Psoas muscle (tissue), 8 donors: ENCODE data around the gene VPS13D. TPM values are rescaled to one million over a fixed set of nuclear protein-coding genes. Genes with fewer than 3 reads are reported as not detected.

Experiments used
- ATAC-seq, 4 donors: fragments of 200-7000 bp; cut with Tn5 transposase; one replicate each; pipeline ENCODE4 v1.9.1; 2020; ENCODE audit warnings: moderate library complexity in 3 of 4, mild to moderate bottlenecking in 2 of 4
- DNase-seq, 2 donors: peaks; one replicate each; pipeline ENCODE4 v3.0.0-alpha.2; 2020
- H3K27ac ChIP-seq: fragments of 200-600 bp; one replicate; pipeline ENCODE4 v1.8.0; 2022
- H3K27me3 ChIP-seq, 3 donors: fragments of 200-600 bp in 1 of 3; one replicate each; pipeline versions ENCODE4 v1.6.1 to v1.8.0; 2013 to 2022; ENCODE audit warnings: low read length in 2 of 3, mild to moderate bottlenecking in 2 of 3, moderate library complexity in 1 of 3; ENCODE audit not compliant: insufficient read depth in 3 of 3
- H3K36me3 ChIP-seq, 2 donors: fragments of 200-600 bp in 1 of 2; one replicate each; pipeline versions ENCODE4 v1.6.1 to v1.8.0; 2013 to 2022; ENCODE audit warnings: low read depth in 1 of 2, mild to moderate bottlenecking in 1 of 2, moderate library complexity in 1 of 2; ENCODE audit not compliant: insufficient read depth in 1 of 2
- H3K4me1 ChIP-seq: fragments of 200-600 bp; one replicate; pipeline ENCODE4 v1.8.0; 2022
- H3K4me3 ChIP-seq: fragments of 200-600 bp; one replicate; pipeline ENCODE4 v1.8.0; 2022; ENCODE audit warnings: mild to moderate bottlenecking
- H3K9me3 ChIP-seq: fragments of 200-600 bp; one replicate; pipeline ENCODE4 v1.8.0; 2022
- WGBS, 3 donors: extraction: QIAGEN DNeasy Blood & Tissue Kit; methylation state at CpG; one replicate each; pipeline versions ENCODE4 v1.1.6 to v1.1.7; 2013; 5-methylcytosine and 5-hydroxymethylcytosine counted together
- intact Hi-C, 2 donors: fragments of 100-400 bp; cut with DNase I; formaldehyde crosslinking; loops; one replicate each; pipeline versions ENCODE4 v1.11.0 to v1.14.2; 2022
- polyA plus RNA-seq, 3 donors: library from polyadenylated mRNA; stranded (reverse); fragments of 200-250 nt; gene quantifications; one replicate each; pipeline ENCODE4 v1.2.3, GENCODE V29; 2013
- total RNA-seq, 4 donors: library from RNA; stranded (reverse); fragmentation: NEBNext Ultra II Directional in 2 of 4; extraction: Animal tissue kit (Norgen Biotek cat#: 25700) in 2 of 4; gene quantifications; one replicate each; pipeline versions ENCODE4 v1.2.1 to v1.2.4, GENCODE V29; 2021 to 2023
- TF ChIP-seq, protein P1 (sequence below): fragments of 200-600 bp; IDR thresholded peaks from one replicate; pipeline ENCODE4 v1.8.0; 2022; ENCODE audit warnings: antibody characterized with exemption
- donor health status: healthy with polysubstance abuse.
- donor health status: DM: no; HTN: no; CAD: no; lungs with moderate emphysema.
- donor health status: Bipolar disorder and iron deficiency.
- donor health status: healthy.
- donor health status: DM: yes; HTN: yes; CAD: no.
- donor health status: DM: no; HTN: no; CAD: no.
- donor health status: DM: no; HTN: no; CAD: no.
- donor health status: DM: yes; HTN: yes; CAD: no.

VPS13D gene
- total and polyA plus RNA-seq, 7 donors: 19.9 to 69.1 (median 45.3) TPM

GRCh38 chr1:12353981-12354380 lies 124.2 kb downstream of the VPS13D start:
- Histone ChIP-seq H3K4me1 (peaks cover 12% of the 10 kb centered on the region), H3K27me3 (no peaks in the 10 kb centered on the region), H3K9me3 (no peaks in the 10 kb centered on the region), H3K36me3 (peaks cover 16 to 91% of the 10 kb centered on the region in 2 donors), H3K27ac (no peak overlapping the region), H3K4me3 (no peak overlapping the region)
- 64 to 79% (median 68%) methylated on average over 1 of the region's 1 CpG for WGBS, 3 donors
- DNase-seq: no peak
- TF ChIP-seq, protein P1, sequence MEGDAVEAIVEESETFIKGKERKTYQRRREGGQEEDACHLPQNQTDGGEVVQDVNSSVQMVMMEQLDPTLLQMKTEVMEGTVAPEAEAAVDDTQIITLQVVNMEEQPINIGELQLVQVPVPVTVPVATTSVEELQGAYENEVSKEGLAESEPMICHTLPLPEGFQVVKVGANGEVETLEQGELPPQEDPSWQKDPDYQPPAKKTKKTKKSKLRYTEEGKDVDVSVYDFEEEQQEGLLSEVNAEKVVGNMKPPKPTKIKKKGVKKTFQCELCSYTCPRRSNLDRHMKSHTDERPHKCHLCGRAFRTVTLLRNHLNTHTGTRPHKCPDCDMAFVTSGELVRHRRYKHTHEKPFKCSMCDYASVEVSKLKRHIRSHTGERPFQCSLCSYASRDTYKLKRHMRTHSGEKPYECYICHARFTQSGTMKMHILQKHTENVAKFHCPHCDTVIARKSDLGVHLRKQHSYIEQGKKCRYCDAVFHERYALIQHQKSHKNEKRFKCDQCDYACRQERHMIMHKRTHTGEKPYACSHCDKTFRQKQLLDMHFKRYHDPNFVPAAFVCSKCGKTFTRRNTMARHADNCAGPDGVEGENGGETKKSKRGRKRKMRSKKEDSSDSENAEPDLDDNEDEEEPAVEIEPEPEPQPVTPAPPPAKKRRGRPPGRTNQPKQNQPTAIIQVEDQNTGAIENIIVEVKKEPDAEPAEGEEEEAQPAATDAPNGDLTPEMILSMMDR: no peak
- no peak for ATAC-seq
- intact Hi-C loops: no loop called here

- WGBS, 3 donors: 52 to 58% (median 54%) methylated on average over 8 of the region's 8 CpGs
- Histone ChIP-seq H3K36me3 (peaks cover 15 to 89% of the 10 kb centered on the region in 2 donors), H3K9me3 (no peaks in the 10 kb centered on the region), H3K4me3 (no peak overlapping the region), H3K27me3 (no peaks in the 10 kb centered on the region), H3K4me1 (peaks cover 12% of the 10 kb centered on the region), H3K27ac (peak overlapping the region; percentile 25)
- intact Hi-C loops: no loop called here
- no peak for DNase-seq
- TF ChIP-seq, protein P1: no peak
- peak; percentile 34 to 76 (median 66) for ATAC-seq
Measured at GRCh38 chr1:12356004-12356890, 126.4 kb downstream of the VPS13D start.

- Histone ChIP-seq H3K27me3 (no peaks in the 10 kb centered on the region), H3K27ac (no peak overlapping the region), H3K4me3 (no peak overlapping the region), H3K9me3 (no peaks in the 10 kb centered on the region), H3K36me3 (peaks cover 15 to 94% of the 10 kb centered on the region in 2 donors), H3K4me1 (peaks cover 12% of the 10 kb centered on the region)
- DNase-seq (no peak), ATAC-seq (no peak)
- TF ChIP-seq, protein P1: no peak
- intact Hi-C loops: no loop called here
- 89 to 95% (median 90%) methylated on average over 6 of the region's 6 CpGs for WGBS, 3 donors
Measured at GRCh38 chr1:12358499-12358898, 128.7 kb downstream of the VPS13D start.

GRCh38 chr1:12359359-12360133 lies 129.7 kb downstream of the VPS13D start:
- intact Hi-C loops: no loop called here
- TF ChIP-seq, protein P1: no peak
- Histone ChIP-seq H3K4me3 (no peak overlapping the region), H3K27me3 (no peaks in the 10 kb centered on the region), H3K9me3 (no peaks in the 10 kb centered on the region), H3K27ac (no peak overlapping the region), H3K4me1 (peaks cover 12% of the 10 kb centered on the region), H3K36me3 (peaks cover 15 to 94% of the 10 kb centered on the region in 2 donors)
- DNase-seq: no peak
- ATAC-seq: no peak
- 74 to 75% (median 74%) methylated on average over 3 of the region's 3 CpGs for WGBS, 3 donors
